ENCODE data around the gene TMEM87B.

The TMEM87B gene

GRCh38 chr2:112054847-112055729 lies at the start of gene TMEM87B:
Gene TMEM87B, plus strand, starts transcription at chr2:112055269. Its CDS starts 323 bp downstream, at chr2:112055592.
- Histone ChIP-seq H3K4me1 (ENCODE audit: insufficient read depth, insufficient read length) (peaks cover 2% of the 10 kb centered on the region), H3K4me3 (ENCODE audit: insufficient read length, low read depth) (peak within 1 kb of the TSS; percentile 79), H3K9me3 (ENCODE audit: insufficient read depth, low read length) (0 out of 2 replicates have a peak, but pooled peaks cover 4% of the 10 kb centered on the region), H3K9ac (ENCODE audit: insufficient read length, low read depth) (peak within 1 kb of the TSS; percentile 88), H3K36me3 (ENCODE audit: insufficient read depth, insufficient read length, low read length) (peaks cover 6% of the 10 kb centered on the region), H3K27me3 (ENCODE audit: insufficient read depth, insufficient read length) (peaks cover 5% of the 10 kb centered on the region)
- DNase-seq (ENCODE audit: low read depth, low spot score): peak; percentile 90
- TF ChIP-seq SUZ12 (IDR thresholded peaks at IDR 0.05; ENCODE audit: extremely low read depth, insufficient read depth, insufficient read length) (no peak), ZNF274 (IDR thresholded peaks at IDR 0.05; ENCODE audit: low read depth, low read length) (no peak), YY1 (IDR thresholded peaks at IDR 0.05; ENCODE audit: insufficient read depth, insufficient read length) (no peak)

- TF ChIP-seq YY1 (IDR thresholded peaks at IDR 0.05; ENCODE audit: insufficient read depth, insufficient read length): no peak
- TF ChIP-seq ZNF274 (IDR thresholded peaks at IDR 0.05; ENCODE audit: low read depth, low read length): no peak
- no peaks in the 10 kb centered on the region for H3K9me3 ChIP-seq (ENCODE audit: insufficient read depth, low read length)
- no peak overlapping the region for H3K4me3 ChIP-seq (ENCODE audit: insufficient read length, low read depth)
- H3K36me3 ChIP-seq (ENCODE audit: insufficient read depth, insufficient read length, low read length): peaks cover 8% of the 10 kb centered on the region
- no peaks in the 10 kb centered on the region for H3K4me1 ChIP-seq (ENCODE audit: insufficient read depth, insufficient read length)
- no peak for DNase-seq (ENCODE audit: low read depth, low spot score)
- H3K27me3 ChIP-seq (ENCODE audit: insufficient read depth, insufficient read length): no peaks in the 10 kb centered on the region
- H3K9ac ChIP-seq (ENCODE audit: insufficient read length, low read depth): no peak overlapping the region
Observed at GRCh38 chr2:112005406-112006075, 49.5 kb upstream of the TMEM87B start.

- Histone ChIP-seq H3K36me3 (ENCODE audit: insufficient read depth, insufficient read length, low read length) (peaks cover 13% of the 10 kb centered on the region), H3K27me3 (ENCODE audit: insufficient read depth, insufficient read length) (no peaks in the 10 kb centered on the region), H3K9me3 (ENCODE audit: insufficient read depth, low read length) (no peaks in the 10 kb centered on the region), H3K9ac (ENCODE audit: insufficient read length, low read depth) (no peak overlapping the region), H3K4me1 (ENCODE audit: insufficient read depth, insufficient read length) (no peaks in the 10 kb centered on the region), H3K4me3 (ENCODE audit: insufficient read length, low read depth) (no peak overlapping the region)
- no peak for TF ChIP-seq ZNF274 (IDR thresholded peaks at IDR 0.05; ENCODE audit: low read depth, low read length)
- no peak for TF ChIP-seq SUZ12 (IDR thresholded peaks at IDR 0.05; ENCODE audit: extremely low read depth, insufficient read depth, insufficient read length)
- no peak for TF ChIP-seq YY1 (IDR thresholded peaks at IDR 0.05; ENCODE audit: insufficient read depth, insufficient read length)
- no peak for DNase-seq (ENCODE audit: low read depth, low spot score)
Observed at GRCh38 chr2:112006076-112006410, 49.0 kb upstream of the TMEM87B start.

GRCh38 chr2:112007493-112007892 lies 47.6 kb upstream of the TMEM87B start:
- TF ChIP-seq YY1 (IDR thresholded peaks at IDR 0.05; ENCODE audit: insufficient read depth, insufficient read length): no peak
- no peak for TF ChIP-seq SUZ12 (IDR thresholded peaks at IDR 0.05; ENCODE audit: extremely low read depth, insufficient read depth, insufficient read length)
- no peak for TF ChIP-seq ZNF274 (IDR thresholded peaks at IDR 0.05; ENCODE audit: low read depth, low read length)
- no peaks in the 10 kb centered on the region for H3K4me1 ChIP-seq (ENCODE audit: insufficient read depth, insufficient read length)
- H3K27me3 ChIP-seq (ENCODE audit: insufficient read depth, insufficient read length): no peaks in the 10 kb centered on the region
- no peak for DNase-seq (ENCODE audit: low read depth, low spot score)
- peaks cover 21% of the 10 kb centered on the region for H3K36me3 ChIP-seq (ENCODE audit: insufficient read depth, insufficient read length, low read length)
- no peak overlapping the region for H3K4me3 ChIP-seq (ENCODE audit: insufficient read length, low read depth)
- H3K9me3 ChIP-seq (ENCODE audit: insufficient read depth, low read length): no peaks in the 10 kb centered on the region
- no peak overlapping the region for H3K9ac ChIP-seq (ENCODE audit: insufficient read length, low read depth)

GRCh38 chr2:112008910-112009485 lies 46.1 kb upstream of the TMEM87B start:
- Histone ChIP-seq H3K9me3 (ENCODE audit: insufficient read depth, low read length) (no peaks in the 10 kb centered on the region), H3K4me3 (ENCODE audit: insufficient read length, low read depth) (no peak overlapping the region), H3K36me3 (ENCODE audit: insufficient read depth, insufficient read length, low read length) (peaks cover 28% of the 10 kb centered on the region), H3K4me1 (ENCODE audit: insufficient read depth, insufficient read length) (no peaks in the 10 kb centered on the region), H3K9ac (ENCODE audit: insufficient read length, low read depth) (no peak overlapping the region), H3K27me3 (ENCODE audit: insufficient read depth, insufficient read length) (no peaks in the 10 kb centered on the region)
- no peak for TF ChIP-seq SUZ12 (IDR thresholded peaks at IDR 0.05; ENCODE audit: extremely low read depth, insufficient read depth, insufficient read length)
- no peak for TF ChIP-seq YY1 (IDR thresholded peaks at IDR 0.05; ENCODE audit: insufficient read depth, insufficient read length)
- TF ChIP-seq ZNF274 (IDR thresholded peaks at IDR 0.05; ENCODE audit: low read depth, low read length): no peak
- DNase-seq (ENCODE audit: low read depth, low spot score): no peak

GRCh38 chr2:112010751-112011150 lies 44.3 kb upstream of the TMEM87B start:
- DNase-seq (ENCODE audit: low read depth, low spot score): no peak
- TF ChIP-seq SUZ12 (IDR thresholded peaks at IDR 0.05; ENCODE audit: extremely low read depth, insufficient read depth, insufficient read length): no peak
- TF ChIP-seq ZNF274 (IDR thresholded peaks at IDR 0.05; ENCODE audit: low read depth, low read length): no peak
- no peak for TF ChIP-seq YY1 (IDR thresholded peaks at IDR 0.05; ENCODE audit: insufficient read depth, insufficient read length)
- H3K4me1 ChIP-seq (ENCODE audit: insufficient read depth, insufficient read length): no peaks in the 10 kb centered on the region
- no peaks in the 10 kb centered on the region for H3K9me3 ChIP-seq (ENCODE audit: insufficient read depth, low read length)
- H3K27me3 ChIP-seq (ENCODE audit: insufficient read depth, insufficient read length): no peaks in the 10 kb centered on the region
- peaks cover 26% of the 10 kb centered on the region for H3K36me3 ChIP-seq (ENCODE audit: insufficient read depth, insufficient read length, low read length)
- H3K4me3 ChIP-seq (ENCODE audit: insufficient read length, low read depth): no peak overlapping the region
- H3K9ac ChIP-seq (ENCODE audit: insufficient read length, low read depth): no peak overlapping the region

- TF ChIP-seq YY1 (IDR thresholded peaks at IDR 0.05; ENCODE audit: insufficient read depth, insufficient read length) (no peak), ZNF274 (IDR thresholded peaks at IDR 0.05; ENCODE audit: low read depth, low read length) (no peak), SUZ12 (IDR thresholded peaks at IDR 0.05; ENCODE audit: extremely low read depth, insufficient read depth, insufficient read length) (no peak)
- DNase-seq (ENCODE audit: low read depth, low spot score): no peak
- Histone ChIP-seq H3K9ac (ENCODE audit: insufficient read length, low read depth) (no peak overlapping the region), H3K4me3 (ENCODE audit: insufficient read length, low read depth) (no peak overlapping the region), H3K9me3 (ENCODE audit: insufficient read depth, low read length) (no peaks in the 10 kb centered on the region; the same call in 1 of the 2 replicates), H3K36me3 (ENCODE audit: insufficient read depth, insufficient read length, low read length) (peaks cover 26% of the 10 kb centered on the region), H3K4me1 (ENCODE audit: insufficient read depth, insufficient read length) (no peaks in the 10 kb centered on the region), H3K27me3 (ENCODE audit: insufficient read depth, insufficient read length) (no peaks in the 10 kb centered on the region)
Observed at GRCh38 chr2:112012556-112012955, 42.5 kb upstream of the TMEM87B start.
